NOMO-1 (cell line): ENCODE results near the gene BPIFA1.

ENCODE experiments used
- DNase-seq, 2 experiments: peaks; one replicate each; lab custom pipeline; 2025; ENCODE audit not compliant: unreplicated experiment in 2 of 2; lab: John Stamatoyannopoulos, UW

Gene BPIFA1

DNA sequence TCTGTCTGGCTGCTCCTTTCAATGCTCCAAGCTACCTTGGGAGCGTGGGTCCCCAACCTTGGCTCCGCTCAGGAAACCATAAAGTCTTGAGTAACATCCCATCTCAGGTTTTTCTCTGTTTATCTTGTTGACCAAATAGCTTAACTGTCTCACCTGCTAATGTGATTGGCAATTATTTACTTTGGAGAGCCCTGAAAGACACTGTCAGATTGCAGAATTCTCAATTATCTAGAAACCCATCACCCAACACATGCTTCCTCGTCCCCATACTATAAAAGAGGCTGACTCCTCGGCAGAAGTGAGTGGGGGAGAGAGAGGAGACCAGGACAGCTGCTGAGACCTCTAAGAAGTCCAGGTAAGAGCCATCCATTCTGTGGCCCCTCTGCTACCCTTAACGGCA, at the start of gene BPIFA1:
BPIFA1 (plus strand) TSS at position 301 of the 400 bp plus-strand sequence. CDS start 1,716 bp downstream, outside the sequence.
- no peak for DNase-seq

DNA sequence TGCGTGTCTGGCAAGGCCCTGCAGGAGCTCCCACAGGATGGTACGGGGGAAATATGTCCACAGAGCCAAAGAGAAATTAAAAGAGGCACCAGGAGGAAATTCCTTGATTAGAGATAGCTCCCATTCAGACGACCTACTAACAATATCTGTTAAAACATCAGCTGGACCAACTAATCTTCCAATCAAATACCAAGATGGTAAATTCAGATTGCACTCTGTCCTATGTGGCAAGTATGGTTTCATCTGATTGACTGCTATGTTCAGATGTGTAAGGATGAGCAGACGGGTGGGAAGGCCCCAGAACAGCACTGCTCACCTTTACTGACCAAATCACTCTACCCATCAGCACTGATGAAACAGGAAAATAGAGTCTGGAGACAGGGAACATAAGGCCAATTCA, 48.3 kb upstream of the BPIFA1 start:
- DNase-seq = no peak

DNA sequence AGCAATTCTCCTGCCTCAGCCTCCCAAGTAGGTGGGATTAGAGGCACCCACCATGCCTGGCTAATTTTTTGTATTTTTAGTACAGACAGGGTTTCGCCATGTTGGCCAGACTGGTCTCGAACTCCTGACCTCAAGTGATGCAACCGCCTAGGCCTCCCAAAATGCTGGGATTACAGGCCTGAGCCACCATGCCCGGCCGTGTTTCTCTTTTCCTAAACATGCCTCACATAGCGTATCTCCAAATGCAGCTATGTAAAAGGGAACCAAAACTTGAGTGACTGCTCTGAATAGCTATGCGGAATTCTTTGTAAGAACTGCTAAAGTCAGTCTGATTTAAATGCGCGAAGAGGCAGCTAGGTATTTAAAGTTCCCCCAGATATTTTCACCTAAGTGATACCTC, 47.4 kb upstream of the BPIFA1 start:
- no peak for DNase-seq

DNA sequence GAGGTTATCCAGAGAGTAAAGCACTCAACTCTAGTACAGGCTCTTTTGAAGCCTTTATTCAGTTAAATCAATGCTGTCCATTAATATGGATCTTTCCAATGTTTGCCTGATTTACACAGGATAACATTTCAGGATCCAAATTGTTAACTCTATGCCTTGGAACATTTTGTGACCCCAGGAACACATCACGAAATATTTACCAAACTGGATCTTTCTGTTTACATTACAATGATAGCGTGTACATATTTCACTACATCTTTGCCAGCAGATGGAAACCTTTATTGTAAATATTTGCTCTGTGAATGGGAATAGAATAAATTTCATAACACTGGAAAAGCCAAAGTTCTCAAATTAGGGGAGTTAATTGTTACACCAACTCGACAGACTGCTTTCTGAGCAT, 44.3 kb upstream of the BPIFA1 start:
- DNase-seq = no peak

DNA sequence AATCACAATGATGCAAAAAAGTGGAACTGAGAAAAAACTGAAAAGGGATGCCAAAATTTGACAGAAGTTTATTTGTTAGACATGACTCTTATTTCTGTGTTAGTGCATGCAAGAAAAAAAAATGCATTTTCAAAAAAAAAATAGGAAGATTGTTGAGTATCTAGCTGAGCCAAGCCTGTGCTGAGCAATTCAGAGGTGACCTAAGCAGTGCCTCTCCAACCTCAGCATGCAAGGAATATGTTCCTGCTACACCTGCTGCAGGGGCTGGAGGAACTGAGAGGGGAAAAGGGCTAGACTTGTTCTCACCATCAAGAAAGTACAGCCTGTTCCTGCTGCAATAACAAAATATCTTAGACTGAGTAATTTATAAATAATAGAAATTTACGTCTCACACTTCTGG, 43.8 kb upstream of the BPIFA1 start:
- no peak for DNase-seq

DNA sequence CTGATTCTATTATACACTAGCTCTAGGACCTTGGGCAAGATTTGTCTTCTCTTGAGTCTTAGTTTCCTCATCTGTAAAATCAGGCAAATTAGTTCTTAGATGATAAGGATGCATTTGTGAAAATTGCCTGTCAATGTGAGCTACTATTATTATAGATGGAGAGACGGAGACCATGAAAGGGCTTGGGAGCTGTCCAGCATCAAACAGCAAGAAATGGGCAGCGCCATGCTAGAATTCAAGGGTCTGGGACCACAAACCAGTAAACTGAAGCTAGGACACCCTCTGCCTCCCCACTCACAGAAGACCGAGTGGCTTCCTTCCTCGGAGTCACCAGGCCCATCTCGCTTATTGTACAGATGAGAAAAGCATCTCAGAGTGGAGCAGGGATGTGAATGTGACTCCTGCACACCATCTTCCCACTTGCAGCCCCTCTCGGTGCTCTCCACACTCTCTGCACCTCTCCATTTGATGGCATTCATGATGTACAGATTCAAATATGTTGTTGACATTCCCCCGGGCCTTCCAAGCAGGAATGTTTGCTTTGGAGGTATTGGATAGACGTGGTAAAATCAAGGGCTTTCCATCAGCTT, 42.8 kb upstream of the BPIFA1 start:
- no peak for DNase-seq

DNA sequence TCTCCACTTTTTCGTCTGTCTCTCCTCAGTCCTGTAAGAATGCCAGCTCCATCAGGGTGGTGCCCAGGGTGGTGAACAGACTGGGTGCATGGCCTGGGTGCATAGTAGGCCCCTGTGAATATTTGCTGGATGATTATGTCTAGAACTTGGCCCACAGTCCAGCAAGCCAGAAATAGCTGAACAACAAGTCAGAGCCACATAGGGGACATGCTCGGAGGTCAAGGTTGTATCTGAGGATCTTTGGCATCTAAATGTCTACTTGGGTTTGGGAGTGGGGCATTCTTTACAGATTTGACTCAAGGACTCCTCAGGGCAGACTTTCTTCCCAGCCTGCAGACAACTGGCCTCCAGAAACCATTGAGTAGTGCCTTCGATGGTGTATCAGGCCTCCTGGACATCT, 36.8 kb upstream of the BPIFA1 start:
- no peak for DNase-seq

DNA sequence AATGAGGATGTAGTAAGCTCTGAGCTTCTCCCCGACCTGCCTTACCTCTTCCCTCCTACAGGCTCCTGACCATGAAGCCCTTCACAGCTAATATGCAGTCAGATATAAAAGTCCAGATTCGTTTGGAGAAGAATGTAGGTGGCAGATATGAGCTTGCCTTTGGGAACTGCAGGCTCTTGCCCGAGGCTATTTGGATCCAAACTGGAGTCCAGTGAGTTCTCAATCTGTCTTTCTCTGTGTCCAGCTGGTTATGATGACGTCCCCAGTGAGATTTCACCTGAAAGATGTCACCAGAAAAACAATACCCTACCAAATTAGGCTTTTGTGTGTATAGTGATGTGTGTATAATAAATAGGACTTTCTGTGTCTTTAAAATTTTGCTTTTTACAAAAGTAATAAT, 33.3 kb upstream of the BPIFA1 start:
- no peak for DNase-seq

DNA sequence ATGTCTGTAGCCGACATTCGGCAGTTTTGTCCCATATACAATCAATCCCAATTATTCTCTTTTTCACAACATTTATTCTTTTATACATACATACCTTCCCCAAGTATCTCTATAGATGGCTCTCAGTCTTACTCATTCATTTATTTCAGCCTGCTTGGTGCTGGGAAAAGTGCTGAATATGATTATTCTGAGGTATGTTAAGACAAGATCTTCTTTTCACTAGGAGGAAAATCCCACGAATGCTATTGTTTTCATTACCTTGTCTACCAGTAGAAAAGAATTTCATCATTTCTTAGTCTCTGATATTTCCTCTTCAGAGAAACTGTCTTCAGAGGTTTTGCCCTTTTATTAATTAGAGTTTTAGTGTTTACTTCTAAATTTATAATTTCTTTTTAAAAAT, 32.4 kb upstream of the BPIFA1 start:
- no peak for DNase-seq

DNA sequence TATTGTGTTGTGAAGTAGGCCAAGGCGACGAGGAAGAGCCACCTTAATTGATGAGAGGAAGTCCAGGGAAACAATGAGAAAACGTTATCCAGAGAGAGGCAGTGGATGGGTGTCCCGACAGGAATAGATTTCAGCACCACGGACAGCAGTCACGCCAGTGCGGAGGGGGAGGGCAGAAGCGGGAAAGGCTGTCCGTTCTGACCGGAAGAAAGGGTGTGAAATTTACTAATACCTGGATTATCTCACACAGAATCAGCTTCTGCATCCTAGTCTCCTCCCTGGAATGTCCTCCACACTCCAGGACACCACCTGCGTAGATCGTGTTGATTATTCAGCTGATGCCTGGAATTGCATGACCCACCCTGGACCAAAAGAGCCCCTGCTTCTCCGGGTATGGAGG, 26.0 kb upstream of the BPIFA1 start:
- peak; percentile 13 to 33 for DNase-seq

DNA sequence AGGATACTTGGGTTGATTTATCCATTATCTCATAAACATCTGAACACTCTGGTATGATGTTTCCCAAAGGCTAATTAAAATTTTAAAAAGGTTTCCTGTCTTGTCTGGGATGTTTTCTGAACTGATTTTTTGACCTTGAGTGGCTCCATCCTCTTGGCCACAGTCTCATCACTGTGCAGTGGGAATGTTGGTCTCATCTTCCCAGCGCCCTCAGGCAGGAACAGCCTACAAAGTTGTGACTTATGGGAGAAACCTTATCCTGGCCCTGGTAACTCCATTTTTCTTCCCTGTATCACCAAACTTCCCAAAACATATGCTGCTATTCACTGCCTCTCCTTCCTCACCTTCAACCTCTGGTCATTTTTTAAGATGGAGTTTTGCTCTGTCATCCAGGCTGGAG, 25.4 kb upstream of the BPIFA1 start:
- no peak for DNase-seq

DNA sequence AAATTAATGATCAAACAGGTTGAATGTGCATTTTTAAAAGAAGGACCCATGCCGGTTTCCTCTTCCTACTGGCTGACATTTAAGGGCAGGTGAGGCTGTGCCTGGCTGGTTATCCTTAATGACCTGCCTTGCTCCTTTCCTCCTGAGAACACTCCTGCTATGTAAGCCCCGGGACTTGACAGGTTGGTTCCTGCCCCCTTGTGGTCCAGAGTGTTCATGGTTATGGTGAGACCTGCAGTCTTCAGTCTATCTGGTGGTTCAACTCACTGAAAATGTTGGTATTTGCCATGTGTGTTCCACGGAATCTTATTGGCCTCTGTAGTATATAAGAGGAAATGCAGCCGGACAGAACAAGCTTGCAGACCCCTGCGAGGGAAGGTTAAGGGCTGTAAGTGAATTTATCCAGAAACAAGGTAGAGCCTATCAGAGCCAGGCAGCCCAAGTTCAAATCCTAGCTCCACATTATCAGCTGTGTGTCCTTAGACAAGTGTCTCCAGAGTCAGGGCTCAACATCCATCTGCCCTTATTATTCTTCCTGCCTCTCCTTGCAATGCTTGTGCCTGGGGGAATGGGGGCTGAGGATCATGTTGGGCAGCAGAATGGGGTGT, 23.9 kb upstream of the BPIFA1 start:
- peak in 1 of 2 experiments; percentile 7 for DNase-seq

DNA sequence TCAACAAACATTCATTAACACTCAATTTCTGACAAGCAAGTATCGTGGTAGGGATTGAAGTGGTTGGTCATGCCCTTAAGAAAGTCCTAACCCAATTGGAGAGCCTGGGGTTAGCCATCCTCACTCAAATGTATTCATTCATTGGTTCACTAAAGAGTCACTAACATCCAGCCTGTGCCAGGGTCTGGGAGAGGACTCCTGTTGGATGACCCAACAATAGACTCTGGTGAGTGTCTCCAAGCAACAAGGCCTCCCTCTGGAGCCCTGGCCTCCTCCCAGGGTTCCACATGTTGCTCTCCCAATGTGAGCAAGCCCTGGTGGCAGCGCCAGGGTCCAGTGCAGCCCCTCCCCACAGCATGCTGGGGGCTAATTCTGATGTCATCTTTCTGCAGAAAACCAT, 18.7 kb upstream of the BPIFA1 start, which contains the start of gene BPIFA3:
BPIFA3 (plus strand) TSS at position 301 of the 400 bp plus-strand sequence. CDS start 185 bp downstream, outside the sequence.
- no peak for DNase-seq

DNA sequence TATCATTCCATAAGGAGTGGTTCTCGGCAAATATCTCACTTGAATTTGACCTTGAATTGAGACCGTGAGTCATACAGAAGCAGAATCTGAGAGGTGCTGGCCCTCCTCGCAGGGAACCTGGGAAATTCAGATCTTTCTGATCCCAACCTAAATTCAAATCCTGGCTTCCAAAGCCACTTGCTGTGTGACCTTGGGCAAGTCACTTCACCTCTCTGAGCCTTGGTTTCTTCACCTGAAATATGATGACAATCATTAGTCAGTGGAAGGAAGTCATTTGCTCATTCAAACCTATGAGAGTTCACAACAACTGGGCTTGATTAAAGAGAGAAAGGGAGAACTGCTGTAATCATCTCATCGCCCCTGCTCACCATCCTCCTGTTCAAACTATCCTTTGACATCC, 11.4 kb upstream of the BPIFA1 start:
- DNase-seq = no peak

DNA sequence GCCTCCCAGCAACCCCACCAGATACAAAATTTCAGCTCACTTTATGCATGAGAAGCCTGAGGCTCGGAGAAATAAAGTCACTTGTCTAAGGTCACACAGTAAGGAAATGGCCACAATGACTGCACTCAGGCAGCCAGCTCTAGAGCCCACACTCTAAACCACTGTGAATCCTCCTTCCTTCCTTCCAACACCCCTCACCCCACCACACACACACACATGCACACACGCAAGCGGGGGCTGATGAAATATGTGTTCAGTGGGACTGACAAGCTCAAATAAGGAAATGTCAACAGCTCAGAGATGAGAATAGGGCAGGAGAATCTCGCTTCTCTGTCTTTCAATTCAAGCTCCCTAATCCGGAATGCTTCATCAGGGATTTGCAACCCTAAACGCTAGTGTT, 6.0 kb upstream of the BPIFA1 start:
- DNase-seq = peak; percentile 18 to 53

DNA sequence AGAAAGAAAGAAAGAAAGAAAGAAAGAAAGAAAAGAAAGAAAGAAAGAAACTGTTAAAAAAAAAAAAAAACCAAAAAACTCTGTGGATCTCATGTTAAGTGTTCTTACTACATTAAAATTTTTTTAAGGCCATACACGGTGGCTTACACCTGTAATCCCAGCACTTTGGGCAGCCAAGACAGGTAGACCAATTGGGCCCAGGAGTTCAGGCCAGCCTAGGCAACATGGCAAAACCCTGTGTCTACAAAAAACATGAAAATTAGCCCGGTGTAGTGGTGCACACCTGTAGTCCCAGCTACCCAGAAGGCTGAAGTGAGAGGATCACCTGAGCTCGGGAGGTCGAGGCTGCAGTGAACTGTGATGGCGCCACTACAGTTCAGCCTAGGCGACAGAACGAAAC, 4.6 kb upstream of the BPIFA1 start:
- no peak for DNase-seq

DNA sequence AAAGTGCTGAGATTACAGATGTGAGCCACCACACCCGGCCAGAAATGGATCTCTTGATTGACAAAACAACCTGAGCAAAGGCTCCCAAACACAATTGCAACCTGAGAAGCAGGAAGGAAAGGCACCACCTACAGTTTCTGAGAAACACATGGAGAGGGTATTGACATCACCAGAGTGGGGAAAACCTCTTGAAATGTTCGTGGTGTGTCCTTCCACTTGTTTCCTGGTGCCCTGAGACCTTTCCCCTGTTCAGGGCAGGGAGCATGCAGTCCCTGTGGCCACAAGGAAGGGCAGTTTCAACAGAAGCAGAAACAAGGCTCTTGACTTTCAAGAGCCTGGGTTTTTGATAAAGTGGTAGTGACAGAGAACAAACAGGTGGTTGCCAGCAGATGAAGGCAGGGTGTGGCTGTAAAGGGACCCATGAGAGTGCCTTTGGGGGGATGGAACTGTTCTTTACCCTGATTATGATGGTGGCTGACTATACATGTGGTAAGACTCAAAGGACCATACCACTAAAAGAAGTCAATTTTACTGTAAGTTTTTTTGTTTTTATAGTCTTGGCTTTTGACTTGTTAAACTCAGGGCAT, 3.2 kb upstream of the BPIFA1 start:
- DNase-seq = no peak

DNA sequence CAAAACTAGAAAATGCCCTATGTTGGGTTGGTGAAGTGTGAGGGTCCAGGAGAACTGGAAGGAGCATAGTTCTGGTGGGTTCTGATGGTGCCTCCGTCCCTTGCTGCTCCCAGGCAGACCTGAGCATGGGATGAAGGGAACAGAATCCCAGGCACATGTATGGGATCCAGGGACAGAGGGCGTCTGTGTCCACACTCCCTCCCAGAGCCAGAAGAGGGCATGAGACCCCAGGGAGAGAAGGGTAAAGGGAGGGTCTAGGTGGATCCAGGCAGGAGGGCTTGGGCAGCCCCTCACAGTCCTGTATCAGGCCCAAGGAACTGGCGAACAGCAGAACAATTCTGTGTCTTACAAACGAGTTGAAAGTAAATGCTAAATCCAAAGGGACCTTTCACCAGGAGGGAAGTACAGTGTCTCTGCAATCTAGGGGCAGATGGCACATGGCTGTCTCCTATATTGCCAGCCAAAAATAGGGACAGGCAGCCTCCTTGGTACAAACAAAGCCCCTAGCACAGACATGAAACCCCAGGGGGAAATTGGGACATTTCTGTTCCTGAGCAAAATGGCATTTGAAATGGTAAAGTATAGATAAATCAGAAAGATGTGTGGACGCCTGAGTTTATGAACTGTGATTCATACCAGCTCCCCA, 2.5 kb upstream of the BPIFA1 start:
- no peak for DNase-seq

DNA sequence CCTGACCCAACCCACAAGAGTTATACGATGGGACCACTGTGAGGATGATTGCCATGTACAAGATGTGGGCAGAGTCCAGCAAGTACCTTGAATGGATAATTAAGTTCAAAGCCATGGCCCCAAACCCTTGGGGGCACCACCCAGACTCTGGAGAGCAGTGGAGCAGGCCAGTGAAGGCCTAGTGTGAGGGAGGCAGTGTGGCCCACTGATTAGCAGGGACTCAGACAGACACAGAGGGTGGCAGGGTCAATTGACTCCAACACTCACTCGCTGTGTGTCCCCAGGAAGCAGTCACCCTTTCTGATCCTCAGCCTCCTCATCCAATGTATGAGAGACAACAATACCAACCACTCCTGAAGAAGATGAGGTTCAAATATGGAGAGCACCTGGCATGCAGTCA, 1.7 kb upstream of the BPIFA1 start:
- no peak for DNase-seq

DNA sequence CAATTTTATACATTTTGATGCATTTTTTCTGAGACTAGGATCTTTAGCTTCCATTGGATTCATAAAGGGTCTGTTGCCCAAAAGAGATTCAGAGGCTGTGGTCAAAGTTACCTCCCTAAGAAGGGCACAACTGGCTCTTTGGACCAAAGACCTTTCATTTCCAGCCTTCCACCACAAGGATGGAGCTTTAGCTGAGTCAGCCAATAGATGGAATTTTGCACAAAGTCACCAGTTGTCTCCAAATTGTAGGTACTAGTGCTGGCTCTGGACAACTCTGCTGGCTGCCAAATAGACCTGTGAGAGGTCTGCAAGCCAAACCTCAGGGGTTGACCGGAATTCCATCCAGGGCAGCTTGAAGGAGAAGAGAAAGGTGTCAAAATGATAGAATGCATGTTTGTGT, 555 bp downstream of the BPIFA1 start:
- no peak for DNase-seq

DNA sequence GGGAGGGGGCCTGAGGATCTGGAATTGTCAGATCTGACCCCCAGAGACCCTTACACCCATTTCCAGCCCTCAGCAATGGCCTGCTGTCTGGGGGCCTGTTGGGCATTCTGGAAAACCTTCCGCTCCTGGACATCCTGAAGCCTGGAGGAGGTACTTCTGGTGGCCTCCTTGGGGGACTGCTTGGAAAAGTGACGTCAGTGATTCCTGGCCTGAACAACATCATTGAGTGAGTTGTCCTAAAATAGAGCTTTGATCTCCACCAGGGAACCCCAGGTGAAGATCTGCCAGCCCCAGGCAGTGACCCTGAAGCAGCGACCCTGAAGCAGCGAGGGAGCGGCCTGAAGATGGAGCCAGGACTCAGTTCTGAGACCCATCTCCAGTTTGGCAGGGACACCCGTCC, 2.2 kb downstream of the BPIFA1 start:
- DNase-seq = no peak

DNA sequence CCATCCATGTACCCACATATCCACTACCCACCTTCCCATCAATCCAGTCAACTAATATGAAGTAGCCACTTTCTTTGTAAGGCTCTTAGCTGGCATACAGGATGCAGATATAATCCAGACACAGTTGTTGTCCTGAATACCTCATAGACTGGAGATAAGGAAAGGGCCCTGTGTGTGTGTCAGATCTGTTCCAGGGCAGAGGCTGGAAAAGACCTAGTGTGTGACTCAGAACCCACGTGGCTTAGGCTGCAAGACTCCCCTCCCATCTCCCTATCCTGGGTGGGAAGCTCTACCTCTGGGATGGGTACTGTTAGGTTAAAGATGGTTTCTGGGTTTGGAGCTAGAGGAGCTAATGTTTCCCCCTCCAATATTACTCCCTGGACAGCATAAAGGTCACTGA, 3.6 kb downstream of the BPIFA1 start:
- no peak for DNase-seq
